SK-N-SH treated with all-trans-retinoic acid at 6 μM for 48 hours (cell line): ENCODE data around the gene CEP57.

ENCODE experiments used
- ATAC-seq: fragments of 200-7000 bp; cut with Tn5 transposase; 3 replicates; pipeline ENCODE4 v1.9.1; 2020; ENCODE audit warnings: mild to moderate bottlenecking, moderate library complexity
- ARNTL ChIP-seq: fragments of 450-650 bp; formaldehyde crosslinking; IDR thresholded peaks from 2 replicates; pipeline ENCODE4 v1.5.0; 2020; ENCODE audit warnings: low read depth, mild to moderate bottlenecking, moderate library complexity, borderline replicate concordance
- BACH2 ChIP-seq: fragments of 250-450 bp; sonication (Bioruptor Pico); IDR thresholded peaks from 2 replicates; pipeline ENCODE4 v1.9.0; 2021; ENCODE audit warnings: mild to moderate bottlenecking, borderline replicate concordance
- CREB5 ChIP-seq: fragments of 250-450 bp; sonication (Bioruptor Pico); IDR thresholded peaks from 2 replicates; pipeline ENCODE4 v1.5.1; 2020; ENCODE audit warnings: low read depth, mild to moderate bottlenecking, moderate library complexity
- CSDC2 ChIP-seq: fragments of 250-450 bp; sonication (Bioruptor Pico); IDR thresholded peaks from 2 replicates; pipeline ENCODE4 v1.5.0; 2020; ENCODE audit warnings: mild to moderate bottlenecking, moderate library complexity
- ESRRG ChIP-seq: fragments of 250-450 bp; sonication (Bioruptor Pico); IDR thresholded peaks from 2 replicates; pipeline ENCODE4 v1.6.1; 2021; ENCODE audit warnings: mild to moderate bottlenecking
- GLIS3 ChIP-seq: fragments of 250-450 bp; sonication (Bioruptor Pico); IDR thresholded peaks from 2 replicates; pipeline ENCODE4 v1.5.0; 2020; ENCODE audit warnings: mild to moderate bottlenecking, moderate library complexity
- ISL1 ChIP-seq: fragments of 250-450 bp; sonication (Bioruptor Pico); IDR thresholded peaks from 2 replicates; pipeline ENCODE4 v2.1.2; 2022; ENCODE audit warnings: mild to moderate bottlenecking, moderate library complexity
- OSR1 ChIP-seq: fragments of 250-450 bp; sonication (Bioruptor Pico); IDR thresholded peaks from 2 replicates; pipeline ENCODE4 v1.8.0; 2022; ENCODE audit warnings: moderate library complexity, mild to moderate bottlenecking, inconsistent platforms
- PPARA ChIP-seq: fragments of 250-450 bp; sonication (Bioruptor Pico); IDR thresholded peaks from 2 replicates; pipeline ENCODE4 v1.5.0; 2020; ENCODE audit warnings: mild to moderate bottlenecking, borderline replicate concordance
- RARB ChIP-seq: fragments of 250-450 bp; sonication (Bioruptor Pico); IDR thresholded peaks from 2 replicates; pipeline ENCODE4 v1.8.0; 2021; ENCODE audit warnings: mild to moderate bottlenecking, moderate library complexity
- SNAI2 ChIP-seq: fragments of 250-450 bp; sonication (Bioruptor Pico); IDR thresholded peaks from 2 replicates; pipeline ENCODE4 v1.5.0; 2020; ENCODE audit warnings: mild to moderate bottlenecking, moderate library complexity
- TCF4 ChIP-seq: fragments of 250-450 bp; sonication (Bioruptor Pico); IDR thresholded peaks from 2 replicates; pipeline ENCODE4 v1.8.0; 2021; ENCODE audit warnings: mild to moderate bottlenecking, moderate library complexity, borderline replicate concordance
- TOX ChIP-seq: fragments of 250-450 bp; sonication (Bioruptor Pico); IDR thresholded peaks from 2 replicates; pipeline ENCODE4 v1.8.0; 2021; ENCODE audit warnings: mild to moderate bottlenecking, moderate library complexity, borderline replicate concordance
- TSHZ2 ChIP-seq: fragments of 250-450 bp; sonication (Bioruptor Pico); IDR thresholded peaks from 2 replicates; pipeline ENCODE4 v1.5.0; 2020; ENCODE audit warnings: mild to moderate bottlenecking, moderate library complexity
- ZC3H10 ChIP-seq: fragments of 250-450 bp; sonication (Bioruptor Pico); IDR thresholded peaks from 2 replicates; pipeline ENCODE4 v1.5.1; 2021; ENCODE audit warnings: mild to moderate bottlenecking, moderate library complexity
- ZFP3 ChIP-seq: fragments of 250-450 bp; sonication (Bioruptor Pico); IDR thresholded peaks from 2 replicates; pipeline ENCODE4 v1.5.0; 2020; ENCODE audit warnings: mild to moderate bottlenecking, moderate library complexity
- ZFP30 ChIP-seq: fragments of 450-650 bp; formaldehyde crosslinking; IDR thresholded peaks from 2 replicates; pipeline ENCODE4 v1.5.0; 2022; ENCODE audit warnings: mild to moderate bottlenecking, moderate library complexity
- ZNF8 ChIP-seq: fragments of 450-650 bp; formaldehyde crosslinking; IDR thresholded peaks from 2 replicates; pipeline ENCODE4 v1.5.0; 2020; ENCODE audit warnings: mild to moderate bottlenecking, moderate library complexity
- TF ChIP-seq, protein P1 (sequence below): fragments of 250-450 bp; sonication (Bioruptor Pico); IDR thresholded peaks from 2 replicates; pipeline ENCODE4 v1.5.1; 2021; ENCODE audit warnings: mild to moderate bottlenecking, moderate library complexity
- TF ChIP-seq, protein P2 (sequence below): fragments of 250-450 bp; sonication (Bioruptor Pico); IDR thresholded peaks from 2 replicates; pipeline ENCODE4 v1.8.0; 2020; ENCODE audit warnings: mild to moderate bottlenecking, moderate library complexity, borderline replicate concordance

Gene CEP57

DNA sequence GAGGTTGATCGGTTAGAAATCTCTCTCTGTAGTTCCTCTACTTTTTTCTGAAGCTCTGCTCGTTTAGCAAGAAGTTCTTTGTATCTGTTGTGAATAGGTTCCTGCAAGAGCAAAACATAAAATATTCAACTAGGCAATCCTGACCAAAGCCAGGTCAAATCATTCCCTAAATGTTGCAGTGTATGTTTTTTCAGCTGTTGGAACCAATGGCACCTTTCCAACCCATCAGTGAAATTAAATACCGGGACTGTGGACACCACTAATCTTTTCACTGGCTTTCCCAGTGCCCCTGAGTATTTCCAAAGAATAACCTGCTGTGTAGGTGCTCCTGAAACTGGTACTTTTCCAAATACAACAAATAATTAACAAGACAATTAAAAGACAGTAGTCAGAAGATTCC, 45.1 kb downstream of the CEP57 start:
- no peak for ATAC-seq
- no peak for TF ChIP-seq ZFP3 (CRISPR knock-in tag)
- no peak for TF ChIP-seq ZFP30 (CRISPR knock-in tag)
- no peak for TF ChIP-seq TOX (CRISPR knock-in tag)
- no peak for TF ChIP-seq TSHZ2 (CRISPR knock-in tag)
- TF ChIP-seq, protein P1, sequence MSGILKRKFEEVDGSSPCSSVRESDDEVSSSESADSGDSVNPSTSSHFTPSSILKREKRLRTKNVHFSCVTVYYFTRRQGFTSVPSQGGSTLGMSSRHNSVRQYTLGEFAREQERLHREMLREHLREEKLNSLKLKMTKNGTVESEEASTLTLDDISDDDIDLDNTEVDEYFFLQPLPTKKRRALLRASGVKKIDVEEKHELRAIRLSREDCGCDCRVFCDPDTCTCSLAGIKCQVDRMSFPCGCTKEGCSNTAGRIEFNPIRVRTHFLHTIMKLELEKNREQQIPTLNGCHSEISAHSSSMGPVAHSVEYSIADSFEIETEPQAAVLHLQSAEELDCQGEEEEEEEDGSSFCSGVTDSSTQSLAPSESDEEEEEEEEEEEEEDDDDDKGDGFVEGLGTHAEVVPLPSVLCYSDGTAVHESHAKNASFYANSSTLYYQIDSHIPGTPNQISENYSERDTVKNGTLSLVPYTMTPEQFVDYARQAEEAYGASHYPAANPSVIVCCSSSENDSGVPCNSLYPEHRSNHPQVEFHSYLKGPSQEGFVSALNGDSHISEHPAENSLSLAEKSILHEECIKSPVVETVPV (CRISPR knock-in tag), result no peak
- no peak for TF ChIP-seq BACH2
- no peak for TF ChIP-seq PPARA (CRISPR knock-in tag)
- TF ChIP-seq, protein P2, sequence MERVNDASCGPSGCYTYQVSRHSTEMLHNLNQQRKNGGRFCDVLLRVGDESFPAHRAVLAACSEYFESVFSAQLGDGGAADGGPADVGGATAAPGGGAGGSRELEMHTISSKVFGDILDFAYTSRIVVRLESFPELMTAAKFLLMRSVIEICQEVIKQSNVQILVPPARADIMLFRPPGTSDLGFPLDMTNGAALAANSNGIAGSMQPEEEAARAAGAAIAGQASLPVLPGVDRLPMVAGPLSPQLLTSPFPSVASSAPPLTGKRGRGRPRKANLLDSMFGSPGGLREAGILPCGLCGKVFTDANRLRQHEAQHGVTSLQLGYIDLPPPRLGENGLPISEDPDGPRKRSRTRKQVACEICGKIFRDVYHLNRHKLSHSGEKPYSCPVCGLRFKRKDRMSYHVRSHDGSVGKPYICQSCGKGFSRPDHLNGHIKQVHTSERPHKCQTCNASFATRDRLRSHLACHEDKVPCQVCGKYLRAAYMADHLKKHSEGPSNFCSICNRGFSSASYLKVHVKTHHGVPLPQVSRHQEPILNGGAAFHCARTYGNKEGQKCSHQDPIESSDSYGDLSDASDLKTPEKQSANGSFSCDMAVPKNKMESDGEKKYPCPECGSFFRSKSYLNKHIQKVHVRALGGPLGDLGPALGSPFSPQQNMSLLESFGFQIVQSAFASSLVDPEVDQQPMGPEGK, result no peak

DNA sequence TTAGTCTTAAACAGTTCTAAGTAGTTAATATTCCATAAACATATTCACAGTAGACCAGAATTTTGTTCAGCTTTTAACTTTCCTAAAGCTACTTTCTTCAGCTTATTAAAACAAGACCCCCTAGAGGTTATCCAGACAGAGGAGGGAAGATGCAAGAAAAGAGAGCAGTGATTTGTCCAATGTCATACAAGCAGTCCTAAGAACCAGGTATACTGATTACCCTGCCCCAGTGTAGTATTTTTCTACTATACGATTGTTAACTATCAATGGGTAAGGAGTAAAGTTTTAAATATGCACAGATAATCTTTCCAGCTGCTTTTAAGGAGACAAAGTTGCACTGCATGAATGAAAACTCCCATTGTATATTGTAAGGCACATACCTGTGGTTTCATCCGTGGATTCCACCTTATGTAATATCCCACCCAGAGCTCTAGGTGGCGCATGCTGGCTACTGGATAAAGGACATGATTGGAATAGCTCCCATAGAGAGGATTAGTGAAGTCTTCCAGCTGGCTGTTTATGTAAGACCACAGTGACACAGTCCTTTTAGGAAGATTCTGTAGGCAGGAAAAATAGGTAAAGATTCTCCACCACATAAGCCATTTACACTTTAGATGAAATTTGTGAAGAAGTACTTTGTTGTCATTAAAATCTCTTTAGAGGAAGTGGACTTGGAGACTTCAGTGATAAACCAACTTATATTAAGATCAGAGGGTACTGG, 45.6 kb downstream of the CEP57 start:
- TF ChIP-seq CSDC2 (CRISPR knock-in tag) (no peak), PPARA (CRISPR knock-in tag) (no peak), ZNF8 (CRISPR knock-in tag) (no peak)
- peak; percentile 95 for ATAC-seq

DNA sequence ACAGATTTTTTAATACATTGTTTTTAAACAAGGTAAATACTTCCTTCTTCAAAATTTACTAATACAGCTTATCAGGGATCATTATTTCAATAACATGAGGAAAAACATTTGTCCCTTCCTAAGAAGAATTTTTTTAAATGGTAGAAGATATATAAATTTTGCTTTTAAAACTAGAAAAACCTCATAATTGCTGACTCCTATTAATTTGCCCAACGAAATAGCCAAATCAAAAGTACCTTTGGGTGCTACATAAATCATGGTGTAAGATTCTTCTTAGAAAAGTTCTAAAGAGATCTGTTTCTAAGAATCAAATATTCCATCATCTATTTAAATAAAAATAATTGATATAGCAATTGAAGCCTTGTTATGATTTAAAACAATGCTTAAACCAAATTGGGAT, 54.9 kb downstream of the CEP57 start:
- ATAC-seq, result no peak
- TF ChIP-seq, protein P2, result no peak
- no peak for TF ChIP-seq SNAI2 (CRISPR knock-in tag)
- no peak for TF ChIP-seq ISL1

DNA sequence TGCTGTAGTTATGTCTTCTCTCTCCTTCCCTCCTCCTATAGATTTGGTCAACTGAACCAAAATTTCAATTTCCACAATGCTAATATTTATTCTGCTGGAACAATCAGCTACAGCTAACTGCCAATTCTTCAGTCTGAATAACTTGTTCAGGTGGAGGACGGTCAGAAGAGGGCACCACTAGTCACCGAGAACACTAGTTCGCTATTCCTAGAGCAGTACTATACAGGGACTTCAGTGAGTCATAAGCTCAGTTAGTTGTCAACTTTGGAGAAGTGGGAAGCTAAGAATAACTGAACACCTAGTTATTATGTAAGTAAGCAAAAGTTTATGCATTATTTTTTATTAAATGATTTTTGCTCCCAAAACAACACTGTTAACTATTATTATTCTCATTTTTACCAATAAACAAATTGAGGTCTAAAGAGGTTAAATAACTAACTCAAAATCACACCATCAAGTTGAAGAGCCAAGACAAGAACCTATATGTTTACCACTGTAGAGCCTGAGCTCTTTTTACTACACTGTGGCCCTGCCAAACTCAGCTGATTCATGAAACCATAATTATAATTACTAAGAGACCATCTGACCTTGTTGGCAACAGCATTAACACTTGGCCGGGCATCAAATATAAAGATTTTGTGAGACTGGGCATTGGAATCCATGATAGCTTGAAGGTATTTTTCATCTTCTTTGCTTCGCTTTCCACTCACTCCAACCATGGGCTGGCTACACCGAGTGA, 59.0 kb downstream of the CEP57 start:
- TF ChIP-seq GLIS3 (CRISPR knock-in tag) (no peak), BACH2 (no peak), RARB (CRISPR knock-in tag) (no peak), ZC3H10 (CRISPR knock-in tag) (no peak), ZNF8 (CRISPR knock-in tag) (no peak), CSDC2 (CRISPR knock-in tag) (no peak), ARNTL (CRISPR knock-in tag) (no peak), OSR1 (CRISPR knock-in tag) (no peak), ISL1 (no peak), TCF4 (CRISPR knock-in tag) (no peak), CREB5 (CRISPR knock-in tag) (no peak), ZFP3 (CRISPR knock-in tag) (no peak), ZFP30 (CRISPR knock-in tag) (no peak), PPARA (CRISPR knock-in tag) (no peak), ESRRG (CRISPR knock-in tag) (no peak), TOX (CRISPR knock-in tag) (no peak)
- TF ChIP-seq, protein P2, result no peak
- TF ChIP-seq, protein P1 (CRISPR knock-in tag), result no peak
- peak; percentile 98 for ATAC-seq
